HT1080 (cell line): Measurements from ENCODE around the gene MMP17. TPM values are rescaled to one million over a fixed set of nuclear protein-coding genes. Genes with fewer than 3 reads are reported as not detected.
A peak's percentile ranks its signal among the peaks of the same experiment; 100 is the strongest.

ENCODE experiments used
- DNase-seq: peaks from one replicate; pipeline ENCODE4 v3.0.0-alpha.2; 2015; ENCODE audit warnings: low read depth
- total RNA-seq: library from RNA; depleted of rRNA; stranded (reverse); fragments of >200 nt; shearing (Covaris generic); gene quantifications from 2 replicates; pipeline ENCODE4 v1.2.3, GENCODE V29; 2014

Gene MMP17
- total RNA-seq, 1 experiment from 2014 or later, result 32.3 TPM

GRCh38 chr12:131829791-131830334 lies 1.7 kb downstream of the MMP17 start:
- DNase-seq, result no peak

GRCh38 chr12:131830335-131830913 lies 2.2 kb downstream of the MMP17 start:
- peak; percentile 76 for DNase-seq

GRCh38 chr12:131830914-131831571 lies 2.9 kb downstream of the MMP17 start:
- DNase-seq, result no peak

GRCh38 chr12:131831635-131832041 lies 3.4 kb downstream of the MMP17 start:
- peak; percentile 40 for DNase-seq

GRCh38 chr12:131832321-131833231 lies 4.4 kb downstream of the MMP17 start:
- DNase-seq, result no peak

GRCh38 chr12:131833288-131833895 lies 5.2 kb downstream of the MMP17 start:
- no peak for DNase-seq

GRCh38 chr12:131833896-131834641 lies 5.9 kb downstream of the MMP17 start:
- no peak for DNase-seq

- DNase-seq, result no peak
Measured at GRCh38 chr12:131834798-131835615, 6.8 kb downstream of the MMP17 start.

GRCh38 chr12:131835616-131836171 lies 7.5 kb downstream of the MMP17 start:
- no peak for DNase-seq

- DNase-seq, result no peak
Measured at GRCh38 chr12:131836193-131836592, 8.0 kb downstream of the MMP17 start.

- no peak for DNase-seq
Measured at GRCh38 chr12:131836714-131837397, 8.7 kb downstream of the MMP17 start.

GRCh38 chr12:131840643-131841416 lies 12.6 kb downstream of the MMP17 start:
- no peak for DNase-seq

- DNase-seq, result no peak
Measured at GRCh38 chr12:131841547-131841946, 13.4 kb downstream of the MMP17 start.

- no peak for DNase-seq
Measured at GRCh38 chr12:131842169-131842568, 14.0 kb downstream of the MMP17 start.

- DNase-seq, result no peak
Measured at GRCh38 chr12:131843527-131843926, 15.3 kb downstream of the MMP17 start.

- no peak for DNase-seq
Measured at GRCh38 chr12:131844140-131844539, 15.9 kb downstream of the MMP17 start.

GRCh38 chr12:131844656-131845055 lies 16.5 kb downstream of the MMP17 start:
- DNase-seq, result no peak

GRCh38 chr12:131845121-131845520 lies 16.9 kb downstream of the MMP17 start:
- no peak for DNase-seq
